HG02938 (cell line): Measurements from ENCODE around the gene TRABD2A.
A peak's percentile ranks its signal among the peaks of the same experiment; 100 is the strongest.
"Not testable (repeated sequence)": the region's sequence is repeated elsewhere in the genome, so short reads cannot be mapped to it uniquely, and the experiment has no call there.

Source experiments
- ATAC-seq: cut with Tn5 transposase; IDR thresholded peaks from one replicate; pipeline ENCODE4 v1.9.1; 2021; ENCODE audit warnings: mild to moderate bottlenecking, moderate library complexity; ENCODE audit not compliant: unreplicated experiment

TRABD2A gene

DNA sequence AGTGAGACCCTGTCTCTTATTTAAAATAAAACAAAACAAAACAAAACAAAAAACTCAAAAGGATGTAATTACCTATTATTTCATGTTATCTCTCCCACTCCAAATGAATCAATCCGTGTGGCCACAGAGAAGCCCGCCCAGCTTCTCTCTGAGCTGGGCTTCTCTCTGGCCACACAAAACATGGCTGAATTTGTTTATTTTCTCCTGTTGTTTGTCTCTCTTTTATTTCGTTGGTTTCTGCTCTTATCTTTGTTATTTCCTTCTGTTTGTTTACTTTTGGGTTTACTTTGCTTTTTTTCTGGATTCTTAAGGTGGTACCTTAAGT lies 1.5 kb upstream of the TRABD2A start:
- ATAC-seq, result no peak

- ATAC-seq, result peak; percentile 63
Measured at GRCh38 chr2:84881581-84882413, 913 bp upstream of the TRABD2A start.

- no peak for ATAC-seq
Measured at GRCh38 chr2:84880395-84880644, 564 bp downstream of the TRABD2A start.

DNA sequence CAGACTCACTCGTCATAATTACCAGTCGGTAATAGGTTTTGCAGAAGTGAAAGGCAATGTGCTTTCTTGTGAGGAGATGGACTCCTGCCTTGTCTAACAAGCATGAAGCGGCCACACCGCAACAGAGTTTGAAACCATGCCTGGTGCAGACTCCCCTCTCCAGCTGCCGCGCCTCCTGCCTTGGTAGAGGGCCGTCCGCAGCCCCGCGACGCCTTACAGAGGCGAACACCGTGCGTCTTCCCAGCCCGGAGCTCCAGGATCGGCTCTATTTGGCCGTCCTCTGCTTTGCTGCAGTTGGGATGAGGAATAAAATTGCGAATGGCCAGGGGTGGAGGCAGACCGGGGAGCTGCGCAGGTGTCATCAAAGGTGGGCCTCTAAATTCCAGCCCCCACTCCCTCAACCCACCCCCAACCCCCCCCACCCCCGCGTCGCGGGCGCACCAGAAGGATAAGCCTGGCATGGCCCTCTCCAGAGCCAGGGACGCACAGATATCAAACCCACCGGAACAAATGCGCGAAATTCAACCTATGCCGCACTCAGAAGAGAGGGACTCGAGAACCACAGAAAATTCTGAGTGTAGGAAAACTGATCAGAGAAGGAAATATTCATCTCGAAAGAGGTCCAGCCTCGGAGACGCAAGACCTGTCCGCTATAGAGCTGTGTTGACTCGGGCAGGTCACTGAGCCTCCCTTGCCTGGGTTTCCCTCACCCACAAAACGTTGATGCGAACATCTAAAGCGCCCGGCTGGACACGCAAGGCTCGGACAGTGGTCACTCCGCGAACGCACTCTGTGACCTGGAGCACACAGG lies 1.1 kb downstream of the TRABD2A start:
- peak; percentile 63 for ATAC-seq

GRCh38 chr2:84878896-84879583 lies 1.8 kb downstream of the TRABD2A start:
- no peak for ATAC-seq

DNA sequence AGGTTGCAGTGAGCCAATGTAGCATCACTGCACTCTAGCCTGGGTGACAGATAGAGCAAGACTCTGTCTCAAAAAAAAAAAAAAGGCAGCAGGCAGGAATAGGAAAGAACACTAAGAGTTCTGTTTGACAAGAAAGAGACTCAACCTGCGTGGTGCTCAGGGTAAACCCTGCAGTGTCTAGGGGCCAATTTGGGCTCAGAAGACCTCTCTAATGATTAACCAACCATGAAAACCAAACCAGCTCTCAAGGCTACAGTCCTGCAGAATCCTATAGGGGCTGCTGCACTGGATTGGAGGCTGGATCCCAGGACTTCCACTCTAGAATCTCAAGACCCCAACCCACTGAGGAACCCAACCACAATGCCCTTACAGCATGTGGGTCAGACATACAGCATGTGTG lies 2.4 kb downstream of the TRABD2A start:
- no peak for ATAC-seq

DNA sequence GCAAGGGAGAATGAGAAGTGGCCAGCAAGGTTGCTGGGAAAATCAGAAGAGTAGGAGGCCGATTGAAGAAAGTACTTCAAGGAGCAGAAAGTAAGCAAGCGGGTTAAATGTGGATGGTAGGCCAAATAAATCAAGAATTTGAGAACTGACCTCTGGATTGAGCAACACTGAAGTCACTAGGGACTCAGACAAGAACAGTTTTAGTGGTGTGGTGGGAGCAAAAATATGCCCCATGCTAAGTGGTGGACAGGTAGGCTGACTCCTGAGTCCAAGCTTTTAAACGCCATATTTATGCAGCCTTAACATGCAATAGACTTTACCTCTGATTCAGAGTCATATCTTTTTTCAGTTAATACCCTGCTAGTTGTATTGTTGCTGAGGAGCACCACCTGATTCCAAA lies 4.5 kb downstream of the TRABD2A start:
- ATAC-seq, result no peak

DNA sequence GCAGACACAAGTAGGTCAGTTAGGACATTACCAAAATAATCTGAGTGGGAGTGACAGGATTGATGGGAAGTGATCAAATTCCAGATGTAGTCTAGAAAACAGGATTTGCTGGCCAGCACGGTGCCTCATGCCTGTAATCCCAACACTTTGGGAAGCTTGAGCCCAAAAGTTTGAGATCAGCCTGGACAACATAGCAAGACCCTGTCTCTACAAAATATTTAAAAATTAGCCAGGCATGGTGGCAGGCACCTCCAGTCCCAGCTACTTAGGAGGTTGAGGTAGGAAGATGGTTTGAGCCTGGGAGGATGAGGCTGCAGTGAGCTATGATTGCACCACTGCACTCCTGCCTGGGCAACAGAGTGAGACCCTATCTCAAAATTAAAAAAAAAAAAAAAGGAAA lies 5.3 kb downstream of the TRABD2A start:
- ATAC-seq, result not testable (repeated sequence)

- ATAC-seq, result no peak
Measured at GRCh38 chr2:84875213-84875560, 5.7 kb downstream of the TRABD2A start.

GRCh38 chr2:84874381-84875212 lies 6.3 kb downstream of the TRABD2A start:
- ATAC-seq, result no peak

DNA sequence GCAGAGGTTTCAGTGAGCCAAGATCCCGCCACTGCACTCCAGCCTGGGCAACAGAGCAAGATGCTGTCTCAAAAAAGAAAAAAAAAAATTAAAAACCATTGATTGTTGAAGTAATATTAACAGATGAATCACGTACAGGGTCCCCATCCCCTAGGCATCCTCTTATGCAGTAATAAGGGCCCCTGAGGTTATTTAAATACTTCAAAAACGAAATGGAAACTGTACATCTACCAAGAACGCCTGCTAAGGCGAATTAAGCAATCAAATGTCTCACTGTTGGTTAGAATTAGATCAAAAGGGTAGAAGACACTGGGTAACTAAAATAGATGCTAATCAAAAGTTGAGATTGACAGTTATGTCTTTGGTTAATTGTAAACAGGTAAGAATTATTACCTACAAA lies 7.5 kb downstream of the TRABD2A start:
- no peak for ATAC-seq

GRCh38 chr2:84872691-84873090 lies 8.2 kb downstream of the TRABD2A start:
- not testable (repeated sequence) for ATAC-seq

- ATAC-seq, result no peak
Measured at GRCh38 chr2:84870306-84870705, 10.6 kb downstream of the TRABD2A start.

- not testable (repeated sequence) for ATAC-seq
Measured at GRCh38 chr2:84868327-84868726, 12.6 kb downstream of the TRABD2A start.

- ATAC-seq, result no peak
Measured at GRCh38 chr2:84866122-84866521, 14.8 kb downstream of the TRABD2A start.

DNA sequence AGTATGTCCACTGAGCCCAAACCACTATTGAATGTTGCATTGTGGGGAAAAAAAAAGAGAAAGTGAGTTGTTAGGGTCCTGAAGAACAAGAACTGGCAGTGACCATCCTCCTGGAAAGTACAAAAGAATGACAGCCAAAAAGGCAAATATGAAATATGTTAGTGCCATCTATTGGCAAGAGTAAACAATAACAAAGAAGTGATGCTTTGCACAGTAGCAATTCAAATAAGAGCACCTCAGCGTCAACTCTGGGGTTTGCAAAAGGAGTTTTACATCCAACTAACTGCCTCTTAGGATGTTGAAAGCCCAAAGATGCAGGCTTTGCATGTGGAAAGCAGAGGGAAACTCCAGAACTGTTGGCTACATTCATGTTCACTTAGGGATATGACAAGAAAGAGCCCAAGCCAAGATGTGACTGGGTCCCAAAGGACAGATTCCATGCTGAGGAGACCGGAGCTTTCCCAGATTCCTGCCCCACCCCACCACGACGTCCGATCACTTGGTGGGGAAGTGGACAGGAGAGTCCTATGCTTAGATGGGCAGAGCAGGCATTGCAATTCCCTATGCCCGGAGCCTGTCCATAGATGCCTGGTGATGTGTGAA lies 15.6 kb downstream of the TRABD2A start:
- peak; percentile 80 for ATAC-seq

DNA sequence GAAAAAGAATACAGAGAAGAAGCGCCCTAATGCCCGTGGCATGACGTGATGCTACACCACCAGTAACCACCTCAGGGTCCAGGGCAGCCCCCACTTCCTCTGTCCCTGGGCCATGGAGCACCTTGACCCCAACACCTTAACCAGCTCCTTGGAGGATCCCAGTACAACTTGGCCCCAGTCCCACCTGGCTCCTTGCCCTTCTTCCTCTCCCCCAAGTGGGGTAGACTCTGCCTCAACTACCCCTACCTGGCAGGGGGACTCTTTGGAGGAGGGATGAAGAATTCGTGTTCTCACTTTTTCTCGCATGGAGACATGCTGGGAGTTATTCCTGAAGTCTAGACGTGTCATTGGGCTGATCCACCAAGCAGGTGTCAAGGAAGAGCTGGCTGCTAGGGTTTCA lies 18.9 kb downstream of the TRABD2A start:
- ATAC-seq, result no peak

DNA sequence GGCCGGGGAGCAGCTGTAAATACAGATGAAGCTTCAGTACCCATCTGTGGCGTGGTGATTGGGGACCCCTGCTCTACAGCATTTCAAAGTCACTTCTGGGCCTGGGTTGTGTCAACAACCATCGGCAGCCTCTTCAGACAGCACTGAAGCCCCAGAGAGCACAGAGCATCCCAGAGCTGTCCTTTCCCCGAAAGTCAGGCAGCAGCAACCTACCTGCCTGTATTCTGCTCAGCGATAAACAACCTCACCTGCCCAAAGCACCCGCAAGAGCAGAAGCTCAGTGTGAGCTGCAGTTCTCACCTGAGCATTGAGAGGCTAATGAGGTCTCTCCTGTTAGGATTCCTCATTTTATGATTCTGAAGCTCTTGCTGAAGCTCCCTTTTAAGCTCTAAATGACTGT lies 19.3 kb downstream of the TRABD2A start:
- no peak for ATAC-seq

- ATAC-seq, result no peak
Measured at GRCh38 chr2:84858937-84859336, 21.9 kb downstream of the TRABD2A start.

DNA sequence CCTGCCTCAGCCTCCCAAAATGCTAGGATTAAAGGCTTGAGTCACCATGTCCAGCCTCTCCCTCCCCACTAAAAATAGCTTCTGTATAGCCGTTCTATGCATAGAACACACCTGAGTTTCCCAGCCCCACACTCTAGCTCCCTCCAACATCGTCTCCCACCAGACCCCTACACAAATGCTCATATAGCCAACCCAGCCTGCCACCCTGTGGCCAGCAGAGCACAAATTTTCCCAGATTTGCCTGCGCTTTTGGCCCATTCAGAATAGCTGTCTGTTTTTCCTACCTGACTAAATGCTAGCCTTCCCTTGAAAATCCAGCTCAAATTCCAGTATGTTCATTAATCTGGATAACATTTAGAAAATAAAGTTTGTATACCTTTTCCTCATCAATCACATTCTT lies 22.8 kb downstream of the TRABD2A start:
- ATAC-seq, result no peak

- ATAC-seq, result no peak
Measured at GRCh38 chr2:84857566-84857965, 23.3 kb downstream of the TRABD2A start.
